GM19463 (cell line): ENCODE data around the gene USP38.
"Not testable (repeated sequence)": the region's sequence is repeated elsewhere in the genome, so short reads cannot be mapped to it uniquely, and the experiment has no call there.

ENCODE experiments used
- ATAC-seq: cut with Tn5 transposase; IDR thresholded peaks from one replicate; pipeline ENCODE4 v1.9.1; 2021; ENCODE audit warnings: mild to moderate bottlenecking, moderate library complexity; ENCODE audit not compliant: unreplicated experiment

The USP38 gene

GRCh38 chr4:143203577-143203976 lies 18.9 kb downstream of the USP38 start:
- ATAC-seq, result no peak

- ATAC-seq, result no peak
These were observed 22.8 kb downstream of the USP38 start for GRCh38 chr4:143207555-143207954.

- ATAC-seq, result no peak
These were observed 27.8 kb downstream of the USP38 start for GRCh38 chr4:143212566-143212965.

- no peak for ATAC-seq
These were observed 31.2 kb downstream of the USP38 start for GRCh38 chr4:143215873-143216272.

- ATAC-seq, result no peak
These were observed 39.5 kb downstream of the USP38 start for GRCh38 chr4:143224255-143224654.

- no peak for ATAC-seq
These were observed 40.5 kb downstream of the USP38 start for GRCh38 chr4:143225167-143225566.

GRCh38 chr4:143230683-143231082 lies 46.0 kb downstream of the USP38 start:
- ATAC-seq, result peak; percentile 71

- ATAC-seq, result no peak
These were observed 47.6 kb downstream of the USP38 start for GRCh38 chr4:143232277-143232676.

GRCh38 chr4:143234153-143234552 lies 49.4 kb downstream of the USP38 start:
- no peak for ATAC-seq

GRCh38 chr4:143237195-143237594 lies 52.5 kb downstream of the USP38 start:
- ATAC-seq, result not testable (repeated sequence)

- no peak for ATAC-seq
These were observed 56.4 kb downstream of the USP38 start for GRCh38 chr4:143240939-143241679.

GRCh38 chr4:143241892-143242291 lies 57.2 kb downstream of the USP38 start:
- ATAC-seq, result no peak

GRCh38 chr4:143243041-143243440 lies 58.3 kb downstream of the USP38 start:
- ATAC-seq, result no peak

GRCh38 chr4:143246977-143247376 lies 62.3 kb downstream of the USP38 start:
- no peak for ATAC-seq

- no peak for ATAC-seq
These were observed 63.1 kb downstream of the USP38 start for GRCh38 chr4:143247866-143248265.

- no peak for ATAC-seq
These were observed 64.1 kb downstream of the USP38 start for GRCh38 chr4:143248827-143249226.

GRCh38 chr4:143250617-143251016 lies 65.9 kb downstream of the USP38 start:
- no peak for ATAC-seq

- no peak for ATAC-seq
These were observed 66.6 kb downstream of the USP38 start for GRCh38 chr4:143251348-143251747.

GRCh38 chr4:143251779-143252178 lies 67.1 kb downstream of the USP38 start:
- ATAC-seq, result no peak

- no peak for ATAC-seq
These were observed 67.8 kb downstream of the USP38 start for GRCh38 chr4:143252478-143252877.

- no peak for ATAC-seq
These were observed 68.4 kb downstream of the USP38 start for GRCh38 chr4:143253166-143253565.

- ATAC-seq, result no peak
These were observed 69.9 kb downstream of the USP38 start for GRCh38 chr4:143254491-143255226.
